Left hindlimb (tissue), 1 donor: ENCODE results near the gene TEX2.
A peak's percentile ranks its signal among the peaks of the same experiment; 100 is the strongest.
"Not testable (repeated sequence)": the region's sequence is repeated elsewhere in the genome, so short reads cannot be mapped to it uniquely, and the experiment has no call there.

ENCODE experiments used
- DNase-seq: peaks from one replicate; pipeline ENCODE4 v3.0.0-alpha.2; 2018

Gene TEX2

GRCh38 chr17:64134216-64134970, 128.7 kb downstream of the TEX2 start:
- DNase-seq = no peak

DNA sequence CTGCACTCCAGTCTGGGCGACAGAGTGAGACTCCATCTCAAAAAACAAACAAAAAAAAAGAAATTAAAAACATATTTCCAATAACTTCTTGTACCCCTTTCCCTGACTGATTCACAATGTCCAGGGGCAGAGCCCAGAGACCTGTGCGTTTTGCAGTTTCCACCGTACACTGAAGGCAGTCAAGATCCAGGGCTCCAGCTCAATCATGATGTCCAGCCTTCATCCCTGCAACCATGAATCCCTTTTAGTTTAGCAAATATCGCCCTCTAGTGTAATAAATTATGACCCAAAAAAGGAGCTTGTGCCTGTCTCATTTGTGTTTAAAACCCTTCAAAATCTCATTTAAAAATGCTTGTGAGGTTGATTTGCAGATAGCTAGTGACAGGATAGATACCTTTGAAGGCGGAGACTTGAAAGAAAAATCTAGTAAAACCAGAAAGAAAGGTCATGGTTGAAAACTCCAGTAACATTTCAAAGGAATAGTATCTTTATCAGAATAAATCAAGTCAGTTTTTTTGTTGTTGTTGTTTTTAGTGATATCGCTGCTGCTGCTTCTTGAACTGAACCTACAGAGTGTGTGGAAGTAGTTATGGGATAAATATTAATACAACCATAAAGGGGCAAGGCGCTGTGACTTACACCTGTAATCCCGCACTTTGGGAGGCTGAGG, 129.4 kb downstream of the TEX2 start:
- DNase-seq = no peak

DNA sequence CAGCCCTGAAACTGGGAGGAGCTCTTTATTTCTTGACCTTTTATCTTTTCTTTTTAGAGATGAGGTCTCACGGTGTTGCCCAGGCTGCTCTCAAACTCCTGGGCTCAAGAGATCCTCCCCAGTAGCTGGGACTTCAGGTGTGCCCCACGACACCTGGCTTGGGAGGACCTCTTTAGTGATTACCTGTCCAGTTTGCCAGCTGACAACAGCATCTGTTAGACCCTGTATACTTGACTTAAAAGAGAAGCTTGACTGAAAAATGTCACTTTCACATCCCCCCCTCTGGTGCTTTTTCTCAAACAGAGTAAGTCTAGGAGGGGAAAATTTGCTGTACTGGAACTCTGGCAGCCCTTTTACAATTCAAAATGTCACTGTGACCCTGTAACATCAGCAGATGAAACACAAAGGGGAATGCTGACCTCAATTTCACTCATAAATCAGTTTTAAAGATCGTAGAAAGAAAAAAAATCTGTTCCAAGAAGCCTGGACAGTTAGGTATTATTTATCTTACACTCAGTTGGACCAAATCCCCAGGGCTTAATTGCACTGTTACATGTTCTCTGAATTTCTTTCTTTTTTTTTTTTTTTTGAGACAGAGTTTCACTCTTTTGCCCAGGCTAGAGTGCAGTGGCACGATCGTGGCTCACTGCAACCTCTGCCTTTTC, 131.3 kb downstream of the TEX2 start:
- DNase-seq = no peak

- peak; percentile 58 for DNase-seq
These were observed 132.5 kb downstream of the TEX2 start for GRCh38 chr17:64130559-64131001.

GRCh38 chr17:64129765-64130558, 133.1 kb downstream of the TEX2 start, which contains the start of gene ERN1:
Gene ERN1 (minus strand): TSS chr17:64130144. CDS start chr17:64130029, 115 bp downstream.
- peak; percentile 97 for DNase-seq

GRCh38 chr17:64129515-64129764, 133.6 kb downstream of the TEX2 start:
- DNase-seq = no peak

DNA sequence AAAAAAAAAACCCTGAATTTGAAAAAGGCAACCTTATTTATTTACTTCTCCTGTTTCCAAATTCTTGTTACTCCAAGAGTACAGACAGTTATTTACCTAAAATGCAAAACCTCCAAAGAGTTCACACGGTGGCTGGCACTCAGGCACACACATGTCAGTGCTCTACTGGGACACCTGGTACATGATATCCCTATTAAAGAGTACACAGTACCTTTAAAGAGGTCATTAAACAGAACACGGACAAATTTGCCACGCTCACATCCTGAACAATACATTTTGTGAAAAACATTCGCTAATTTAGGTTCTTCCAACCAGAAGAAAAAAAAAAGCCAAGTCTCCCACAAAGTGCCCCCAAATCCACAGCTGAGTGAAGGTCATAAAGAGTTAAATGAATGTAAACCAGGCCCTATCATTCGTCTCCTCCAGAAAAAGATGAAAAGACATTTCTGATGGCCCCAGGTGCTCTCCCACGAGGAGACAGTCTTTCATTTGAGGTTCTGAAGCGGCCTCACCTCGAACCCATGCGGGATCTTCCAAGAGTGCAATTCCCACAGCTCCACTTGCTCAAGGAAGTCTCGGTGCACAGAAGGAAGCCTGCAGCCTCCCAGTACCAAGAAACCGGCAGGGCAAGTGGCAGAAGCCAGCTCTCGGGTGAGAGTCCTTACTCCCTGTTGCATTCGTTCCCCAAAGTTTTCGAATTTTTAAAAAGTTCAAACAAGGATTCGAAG, 134.1 kb downstream of the TEX2 start:
- DNase-seq = no peak

DNA sequence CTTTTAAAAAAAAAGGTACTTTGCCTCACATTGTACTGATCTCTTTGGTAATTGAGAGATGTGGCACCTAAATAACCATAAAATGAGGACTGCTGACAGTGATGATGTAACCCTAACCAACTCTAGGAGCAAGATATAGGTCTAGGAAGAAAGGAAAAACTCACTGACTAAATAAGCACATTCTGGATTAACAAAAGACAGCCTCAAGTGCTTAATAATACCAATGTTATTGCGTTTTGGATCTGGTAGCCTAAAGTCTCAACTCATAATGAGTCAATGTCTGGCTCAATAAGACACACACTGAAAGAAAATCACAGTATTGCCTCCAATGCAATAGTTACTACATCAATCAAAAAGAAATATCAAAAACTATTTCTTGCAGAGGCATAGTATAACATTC, 136.1 kb downstream of the TEX2 start:
- DNase-seq = no peak

GRCh38 chr17:64125937-64126336, 137.1 kb downstream of the TEX2 start:
- no peak for DNase-seq

DNA sequence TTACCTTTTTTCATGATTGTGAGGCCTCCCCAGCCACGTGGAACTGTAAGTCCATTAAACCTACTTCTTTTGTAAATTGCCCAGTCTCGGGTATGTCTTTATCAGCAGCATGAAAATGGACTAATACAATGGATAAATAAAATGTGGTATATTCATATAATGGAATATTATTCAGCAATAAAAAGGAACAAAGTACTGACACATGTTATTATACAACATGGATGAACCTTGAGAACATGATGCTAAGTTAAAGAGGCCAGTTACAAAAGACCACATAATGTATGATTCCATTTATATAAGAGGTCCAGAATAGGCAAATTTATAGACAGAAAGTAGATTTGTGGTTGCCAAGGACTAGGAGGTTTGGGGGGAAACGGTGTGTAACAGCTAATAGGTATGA, 138.5 kb downstream of the TEX2 start:
- no peak for DNase-seq

DNA sequence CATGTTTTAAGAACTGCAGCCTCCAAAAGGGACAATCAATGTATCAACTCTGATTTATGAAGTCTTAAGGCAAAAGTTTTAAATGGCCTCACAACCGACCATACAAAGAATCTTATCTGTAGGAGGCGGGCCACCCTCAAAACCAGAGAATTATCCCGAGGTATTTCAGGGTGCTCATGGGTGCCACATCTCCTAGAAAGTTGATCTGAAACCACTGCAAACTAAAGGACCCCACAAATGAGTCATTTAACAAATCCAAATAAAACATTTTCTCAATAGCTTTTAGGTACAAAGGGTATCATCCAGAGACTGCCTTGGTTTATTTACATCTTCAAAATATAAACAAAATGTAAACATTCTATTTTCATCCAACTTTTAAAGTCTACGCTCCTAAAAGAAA, 139.9 kb downstream of the TEX2 start:
- DNase-seq = no peak

- not testable (repeated sequence) for DNase-seq
These were observed 141.9 kb downstream of the TEX2 start for GRCh38 chr17:64120972-64121786.

- no peak for DNase-seq
These were observed 142.8 kb downstream of the TEX2 start for GRCh38 chr17:64120159-64120810.

GRCh38 chr17:64117981-64118979, 144.8 kb downstream of the TEX2 start:
- no peak for DNase-seq

DNA sequence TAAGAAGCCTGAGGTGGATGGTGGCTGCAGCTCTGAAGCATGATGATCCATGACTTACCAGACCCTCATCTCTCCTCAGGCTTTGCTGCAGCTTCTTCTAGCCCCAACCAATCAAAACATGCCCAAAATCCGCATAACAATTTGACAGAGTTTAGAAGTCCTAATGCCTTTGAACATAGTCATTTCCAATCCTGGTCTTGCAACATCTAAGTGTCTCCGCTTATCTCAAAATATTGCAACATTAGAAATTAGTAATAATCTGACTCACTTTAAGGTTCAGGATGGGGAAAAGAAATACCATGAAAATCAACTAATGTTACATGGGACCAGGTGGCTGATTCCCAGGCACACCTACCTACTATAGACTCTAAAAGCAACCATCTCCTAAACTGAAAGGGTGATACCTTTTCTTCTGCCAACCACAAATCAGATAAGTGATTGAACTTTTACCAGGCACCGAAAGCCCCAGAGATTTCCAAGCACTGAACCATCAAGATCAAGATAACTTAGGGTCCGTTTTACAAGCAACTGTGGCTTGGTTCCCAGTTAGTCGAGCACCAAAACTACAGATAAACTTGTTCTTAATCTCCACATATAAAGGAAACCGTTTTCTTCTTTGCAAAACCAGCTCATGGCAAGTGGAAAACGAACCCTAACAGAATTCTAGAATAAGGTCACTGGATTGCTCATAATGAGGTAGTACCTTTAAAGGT, 147.1 kb downstream of the TEX2 start:
- no peak for DNase-seq

GRCh38 chr17:64115043-64115698, 147.9 kb downstream of the TEX2 start:
- DNase-seq = no peak

- DNase-seq = no peak
These were observed 150.1 kb downstream of the TEX2 start for GRCh38 chr17:64113006-64113405.

GRCh38 chr17:64111831-64112230, 151.2 kb downstream of the TEX2 start:
- DNase-seq = no peak
